ENCODE results near the gene NSUN7. TPM values are rescaled to one million over a fixed set of nuclear protein-coding genes. Genes with fewer than 3 reads are reported as not detected.

Gene NSUN7
- total and polyA plus RNA-seq, 2 of the 13 experiments (the other 11 are each of a cell fraction or from before 2014, with no cell fraction given): 0.05 TPM; not detected in 1

GRCh38 chr4:40842725-40843423, 93.1 kb downstream of the NSUN7 start:
- BruUV-seq (replicated peaks): no TSS peak
- ATAC-seq: peak; percentile 87
- TF ChIP-seq, protein P1, sequence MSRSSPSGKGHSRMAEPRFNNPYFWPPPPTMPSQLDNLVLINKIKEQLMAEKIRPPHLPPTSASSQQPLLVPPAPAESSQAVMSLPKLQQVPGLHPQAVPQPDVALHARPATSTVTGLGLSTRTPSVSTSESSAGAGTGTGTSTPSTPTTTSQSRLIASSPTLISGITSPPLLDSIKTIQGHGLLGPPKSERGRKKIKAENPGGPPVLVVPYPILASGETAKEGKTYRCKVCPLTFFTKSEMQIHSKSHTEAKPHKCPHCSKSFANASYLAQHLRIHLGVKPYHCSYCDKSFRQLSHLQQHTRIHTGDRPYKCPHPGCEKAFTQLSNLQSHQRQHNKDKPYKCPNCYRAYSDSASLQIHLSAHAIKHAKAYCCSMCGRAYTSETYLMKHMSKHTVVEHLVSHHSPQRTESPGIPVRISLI (CRISPR knock-in tag; IDR thresholded peaks at IDR 0.05; ENCODE audit: borderline replicate concordance): no peak
- TF ChIP-seq RARA (CRISPR knock-in tag; IDR thresholded peaks at IDR 0.05) (peak; percentile 73), ZNF543 (CRISPR knock-in tag; IDR thresholded peaks at IDR 0.05) (no peak), ZBTB42 (CRISPR knock-in tag; IDR thresholded peaks at IDR 0.05) (no peak), ZNF652 (CRISPR knock-in tag; IDR thresholded peaks at IDR 0.05; ENCODE audit: borderline replicate concordance, low read depth) (no peak), HNF4A (CRISPR knock-in tag; IDR thresholded peaks at IDR 0.05) (0 out of 2 replicates have a peak, but pooled peaks have one; percentile 17), PAX8 (CRISPR knock-in tag; IDR thresholded peaks at IDR 0.05; ENCODE audit: borderline replicate concordance) (no peak), POGZ (CRISPR knock-in tag; IDR thresholded peaks at IDR 0.05) (peak; percentile 21; the same call in 1 of the 2 replicates), MXI1 (IDR thresholded peaks at IDR 0.05; ENCODE audit: borderline replicate concordance, low read depth, low read length) (peak; percentile 26; the same call in 1 of the 3 replicates), SYNCRIP (IDR thresholded peaks at IDR 0.05; ENCODE audit: insufficient read depth, low read depth, low read length) (no peak), PAXIP1 (CRISPR knock-in tag; conservative IDR thresholded peaks at IDR 0.05) (peak; percentile 65), SALL1 (CRISPR knock-in tag; IDR thresholded peaks at IDR 0.05) (0 out of 2 replicates have a peak, but pooled peaks have one; percentile 22), TCF7 (IDR thresholded peaks at IDR 0.05; ENCODE audit: low read depth) (no peak), RAD21 (CRISPR knock-in tag; IDR thresholded peaks at IDR 0.05) (no peak), ZNF629 (CRISPR knock-in tag; conservative IDR thresholded peaks at IDR 0.05) (no peak)
- TF ChIP-seq, protein P2, sequence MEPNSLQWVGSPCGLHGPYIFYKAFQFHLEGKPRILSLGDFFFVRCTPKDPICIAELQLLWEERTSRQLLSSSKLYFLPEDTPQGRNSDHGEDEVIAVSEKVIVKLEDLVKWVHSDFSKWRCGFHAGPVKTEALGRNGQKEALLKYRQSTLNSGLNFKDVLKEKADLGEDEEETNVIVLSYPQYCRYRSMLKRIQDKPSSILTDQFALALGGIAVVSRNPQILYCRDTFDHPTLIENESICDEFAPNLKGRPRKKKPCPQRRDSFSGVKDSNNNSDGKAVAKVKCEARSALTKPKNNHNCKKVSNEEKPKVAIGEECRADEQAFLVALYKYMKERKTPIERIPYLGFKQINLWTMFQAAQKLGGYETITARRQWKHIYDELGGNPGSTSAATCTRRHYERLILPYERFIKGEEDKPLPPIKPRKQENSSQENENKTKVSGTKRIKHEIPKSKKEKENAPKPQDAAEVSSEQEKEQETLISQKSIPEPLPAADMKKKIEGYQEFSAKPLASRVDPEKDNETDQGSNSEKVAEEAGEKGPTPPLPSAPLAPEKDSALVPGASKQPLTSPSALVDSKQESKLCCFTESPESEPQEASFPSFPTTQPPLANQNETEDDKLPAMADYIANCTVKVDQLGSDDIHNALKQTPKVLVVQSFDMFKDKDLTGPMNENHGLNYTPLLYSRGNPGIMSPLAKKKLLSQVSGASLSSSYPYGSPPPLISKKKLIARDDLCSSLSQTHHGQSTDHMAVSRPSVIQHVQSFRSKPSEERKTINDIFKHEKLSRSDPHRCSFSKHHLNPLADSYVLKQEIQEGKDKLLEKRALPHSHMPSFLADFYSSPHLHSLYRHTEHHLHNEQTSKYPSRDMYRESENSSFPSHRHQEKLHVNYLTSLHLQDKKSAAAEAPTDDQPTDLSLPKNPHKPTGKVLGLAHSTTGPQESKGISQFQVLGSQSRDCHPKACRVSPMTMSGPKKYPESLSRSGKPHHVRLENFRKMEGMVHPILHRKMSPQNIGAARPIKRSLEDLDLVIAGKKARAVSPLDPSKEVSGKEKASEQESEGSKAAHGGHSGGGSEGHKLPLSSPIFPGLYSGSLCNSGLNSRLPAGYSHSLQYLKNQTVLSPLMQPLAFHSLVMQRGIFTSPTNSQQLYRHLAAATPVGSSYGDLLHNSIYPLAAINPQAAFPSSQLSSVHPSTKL (CRISPR knock-in tag; IDR thresholded peaks at IDR 0.05): 0 out of 2 replicates have a peak, but pooled peaks have one; percentile 10

More at GRCh38 chr4:40842725-40843423, 93.1 kb downstream of the NSUN7 start:
- H3K36me3 ChIP-seq (replicated peaks in 1 of 2; ENCODE audit: control insufficient read depth in 1 of 2, insufficient read depth in 2 of 2, low read length in 2 of 2): 0 out of 5 replicates have a peak, but pooled peaks cover 1 to 5% of the 10 kb centered on the region in 2 experiments
- no peaks in the 10 kb centered on the region for H3K27me3 ChIP-seq (ENCODE audit: control insufficient read depth in 1 of 2, insufficient read depth in 2 of 2, low read length in 2 of 2)
- no peaks in the 10 kb centered on the region for H3K79me2 ChIP-seq (ENCODE audit: insufficient read depth, low read length)
- intact Hi-C loops (cut with micrococcal nuclease; ENCODE audit: unreplicated experiment) (no loop called here), in situ Hi-C loops (cut with HindIII; ENCODE audit: extremely low pct_ligation_motif_present, low pct_unique_long_range_greater_than_20kb) (no loop called here)
- FAIRE-seq (no peak), DNase-seq (ENCODE audit: low spot score) (peak; percentile 32)
- 55% methylated on average over 14 of the region's 14 CpGs for WGBS (ENCODE audit: low lambda C conversion rate)
- peaks cover 17% of the 10 kb centered on the region for H3K4me1 ChIP-seq (ENCODE audit: insufficient read depth, low read length)
- no peaks in the 10 kb centered on the region for H4K20me1 ChIP-seq (ENCODE audit: insufficient read depth, low read length)
- no peak overlapping the region for H3K4me3 ChIP-seq (replicated peaks in 1 of 3; ENCODE audit: insufficient read depth in 1 of 3, low read depth in 2 of 3, low read length in 3 of 3)
- no peaks in the 10 kb centered on the region for H3K9me3 ChIP-seq (ENCODE audit: low read length)
- POLR2A ChIA-PET: no interaction called here
- peak overlapping the region; percentile 54 for H3K27ac ChIP-seq (ENCODE audit: extremely low read length, insufficient read depth, low read length)
- peak overlapping the region; percentile 18; the same call in 1 of the 2 replicates for H3K4me2 ChIP-seq (ENCODE audit: low read depth, low read length)
- H2AFZ ChIP-seq (ENCODE audit: low read length): no peak overlapping the region
- H3K9ac ChIP-seq (ENCODE audit: insufficient read depth, low read depth, low read length): no peak overlapping the region
- CTCF ChIA-PET (ENCODE audit: low intra/inter-chr PET ratio, low total read pairs): no interaction called here

Data from HepG2 (cell line).